Measurements from ENCODE around the gene DNAH2. TPM values are rescaled to one million over a fixed set of nuclear protein-coding genes. Genes with fewer than 3 reads are reported as not detected.
A peak's percentile ranks its signal among the peaks of the same experiment; 100 is the strongest.

Gene DNAH2
- total and polyA plus RNA-seq, 2 of the 4 experiments (the other 2 are of a cell fraction): under 0.01 to 0.02 TPM

GRCh38 chr17:7862692-7863437 lies 145.3 kb downstream of the DNAH2 start:
- no peaks in the 10 kb centered on the region for H3K9me1 ChIP-seq (ENCODE audit: insufficient read depth, low read length)
- H4K5ac ChIP-seq (ENCODE audit: low read depth, low read length): no peak overlapping the region
- no peak overlapping the region for H2BK15ac ChIP-seq (ENCODE audit: low read depth, low read length)
- H4K8ac ChIP-seq (ENCODE audit: low read depth in 2 of 2, low read length in 2 of 2): no peak overlapping the region
- BruUV-seq (replicated peaks): no TSS peak
- peaks cover 3% of the 10 kb centered on the region; the same call in 1 of the 2 replicates for H4K20me1 ChIP-seq (ENCODE audit: insufficient read depth, low read length)
- intact Hi-C loops (cut with micrococcal nuclease) (loop anchor here (1.0 to 2.0 kb wide), 4 partner anchors 26 to 194 kb away; partner anchors contain the start of gene CHD3), in situ Hi-C loops (cut with MboI; ENCODE audit: low sequenced_read_pairs) (loop anchor here (5.0 kb wide), 1 partner anchor 34 kb away; no protein-coding TSS in a partner anchor), dilution Hi-C loops (cut with HindIII; ENCODE audit: low sequenced_read_pairs, unreplicated experiment) (no loop called here)
- no peak overlapping the region for H2AK9ac ChIP-seq (replicated peaks; ENCODE audit: low read depth, low read length, poor library complexity)
- no peak overlapping the region for H3K14ac ChIP-seq (replicated peaks; ENCODE audit: low read depth, low read length)
- no peak overlapping the region for H2BK120ac ChIP-seq (ENCODE audit: low read depth, low read length)
- peaks cover 11% of the 10 kb centered on the region for H3K36me3 ChIP-seq (ENCODE audit: control insufficient read depth, insufficient read depth, low read length)
- no peak overlapping the region for H2AK5ac ChIP-seq (ENCODE audit: low read depth, low read length)
- no peak overlapping the region for H2AFZ ChIP-seq (replicated peaks; ENCODE audit: low read length, poor library complexity)
- H2BK5ac ChIP-seq (ENCODE audit: low read depth, low read length, poor library complexity, severe bottlenecking): no peak overlapping the region
- CTCF ChIA-PET: interaction anchor here (0.6 to 1.1 kb wide), 4 partner anchors 23 to 179 kb away, joined by 3 to 6 read pairs (median 4); no protein-coding TSS in a partner anchor
- H3K4ac ChIP-seq (ENCODE audit: low read depth, low read length): no peak overlapping the region
- WGBS, 2 experiments (ENCODE audit: extremely low coverage in 2 of 2, insufficient read length in 1 of 2): no CpG with 5 or more reads among the region's 3 CpGs
- H3K18ac ChIP-seq (ENCODE audit: low read depth, low read length): no peak overlapping the region
- ATAC-seq (ENCODE audit: low read depth) (no peak), DNase-seq (peak; percentile 54)
- H3K4me1 ChIP-seq (ENCODE audit: control insufficient read depth, insufficient read depth, low read length): peaks cover 7% of the 10 kb centered on the region
- no peak overlapping the region for H3K9ac ChIP-seq (ENCODE audit: low read depth, low read length)
- H2BK20ac ChIP-seq (ENCODE audit: low read depth, low read length): no peak overlapping the region
- no peak overlapping the region for H3K56ac ChIP-seq (ENCODE audit: extremely low read depth, insufficient read depth, low read length)
- no peaks in the 10 kb centered on the region for H3K27me3 ChIP-seq (ENCODE audit: control insufficient read depth, insufficient read depth, low read length)
- no peak overlapping the region for H3K27ac ChIP-seq (ENCODE audit: insufficient read depth, low read length)
- no peak overlapping the region for H3K4me2 ChIP-seq (ENCODE audit: low read depth, low read length)
- POLR2A ChIA-PET (ENCODE audit: unreplicated experiment): interaction anchor here (0.7 kb wide), 1 partner anchor 26 kb away, joined by 9 read pairs; no protein-coding TSS in a partner anchor
- H4K91ac ChIP-seq (ENCODE audit: insufficient read depth, low read depth, low read length): no peak overlapping the region
- no peaks in the 10 kb centered on the region for H3K9me3 ChIP-seq (ENCODE audit: control insufficient read depth, insufficient read depth, low read length)
- H3K79me1 ChIP-seq (ENCODE audit: low read depth in 1 of 2, low read length in 2 of 2): peaks cover 24 to 50% of the 10 kb centered on the region in 2 experiments
- no peak overlapping the region for H3K4me3 ChIP-seq (ENCODE audit: insufficient read depth, low read depth, low read length)
- TF ChIP-seq MAFK (IDR thresholded peaks at IDR 0.05; ENCODE audit: low read depth, low read length) (no peak), MAZ (IDR thresholded peaks at IDR 0.05; ENCODE audit: borderline replicate concordance, low read depth, low read length) (no peak), CTCF (conservative IDR thresholded peaks at IDR 0.05; ENCODE audit: low read depth, low read length) (peak; percentile 75), RCOR1 (IDR thresholded peaks at IDR 0.05; ENCODE audit: insufficient replicate concordance, low read length) (no peak), CHD1 (IDR thresholded peaks at IDR 0.05; ENCODE audit: low read depth, low read length) (no peak), SMC3 (IDR thresholded peaks at IDR 0.05; ENCODE audit: low read depth, low read length) (peak; percentile 90), FOS (IDR thresholded peaks at IDR 0.05; ENCODE audit: low read depth, low read length) (no peak), RAD21 (IDR thresholded peaks at IDR 0.05; ENCODE audit: low read length) (peak; percentile 83), ELK1 (IDR thresholded peaks at IDR 0.05; ENCODE audit: borderline replicate concordance, low read depth, low read length) (no peak), CEBPB (IDR thresholded peaks at IDR 0.05; ENCODE audit: low read depth, low read length) (no peak), USF2 (IDR thresholded peaks at IDR 0.05; ENCODE audit: low read depth, low read length) (no peak), POLR2A (IDR thresholded peaks at IDR 0.05; ENCODE audit: low read depth, low read length) (no peak; the same call in 1 of the 2 replicates), RFX5 (IDR thresholded peaks at IDR 0.05; ENCODE audit: low read depth, low read length) (no peak)
- no peak overlapping the region for H3K23ac ChIP-seq (ENCODE audit: low read depth, low read length)
